GM18870 (cell line): ENCODE measurements around the gene COMMD6.
A peak's percentile ranks its signal among the peaks of the same experiment; 100 is the strongest.

Experiments used
- ATAC-seq: cut with Tn5 transposase; IDR thresholded peaks from one replicate; pipeline ENCODE4 v1.9.1; 2021; ENCODE audit warnings: moderate library complexity; ENCODE audit not compliant: unreplicated experiment

Gene COMMD6

DNA sequence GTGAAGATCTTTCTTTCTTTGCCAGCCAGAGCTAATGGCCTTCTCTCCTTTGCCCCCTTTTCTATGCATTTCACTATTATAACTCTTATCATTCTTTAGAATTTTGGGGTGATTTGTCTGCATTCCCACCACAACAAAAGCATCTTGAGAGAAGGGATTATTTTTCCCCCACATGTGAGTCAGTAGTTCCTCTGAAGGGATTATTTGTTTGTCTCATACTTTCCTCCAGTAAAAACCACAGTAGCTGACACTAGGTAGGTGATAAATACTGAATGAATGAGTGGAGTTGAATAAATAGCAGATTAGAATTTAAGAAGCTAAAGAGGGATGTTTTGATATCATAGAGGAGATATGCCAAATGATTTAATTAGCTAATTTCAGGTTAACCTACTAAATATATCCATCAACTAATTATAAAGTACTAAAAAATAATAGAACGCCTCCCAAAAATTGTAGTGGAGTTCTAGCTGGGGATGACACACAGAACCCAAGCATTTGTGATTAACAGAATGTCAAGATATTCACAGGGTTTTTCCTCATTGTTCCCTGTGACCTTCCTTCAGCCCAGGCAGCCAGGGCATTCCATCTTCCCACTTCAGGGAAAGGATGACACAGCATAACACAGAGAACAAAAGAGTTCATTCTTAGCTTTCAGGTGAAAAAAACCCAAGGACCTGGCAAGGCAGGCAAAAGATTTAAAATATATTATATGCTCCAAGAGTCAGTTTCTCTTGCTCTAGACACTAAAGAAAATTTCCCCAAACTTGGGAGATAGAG, 52.2 kb downstream of the COMMD6 start:
- ATAC-seq, result no peak

DNA sequence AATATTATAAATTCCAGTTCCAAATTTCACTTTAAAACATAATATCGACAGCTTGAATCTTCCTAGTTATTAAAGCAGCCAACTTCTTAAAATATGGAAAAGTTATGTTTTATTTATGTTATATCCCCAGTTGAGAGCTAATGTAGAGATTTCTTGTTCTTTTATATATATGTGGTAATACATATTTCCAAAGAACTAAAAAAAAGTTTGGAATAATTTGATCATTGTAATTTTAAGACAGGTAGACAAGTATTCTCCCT, 54.9 kb downstream of the COMMD6 start:
- no peak for ATAC-seq

DNA sequence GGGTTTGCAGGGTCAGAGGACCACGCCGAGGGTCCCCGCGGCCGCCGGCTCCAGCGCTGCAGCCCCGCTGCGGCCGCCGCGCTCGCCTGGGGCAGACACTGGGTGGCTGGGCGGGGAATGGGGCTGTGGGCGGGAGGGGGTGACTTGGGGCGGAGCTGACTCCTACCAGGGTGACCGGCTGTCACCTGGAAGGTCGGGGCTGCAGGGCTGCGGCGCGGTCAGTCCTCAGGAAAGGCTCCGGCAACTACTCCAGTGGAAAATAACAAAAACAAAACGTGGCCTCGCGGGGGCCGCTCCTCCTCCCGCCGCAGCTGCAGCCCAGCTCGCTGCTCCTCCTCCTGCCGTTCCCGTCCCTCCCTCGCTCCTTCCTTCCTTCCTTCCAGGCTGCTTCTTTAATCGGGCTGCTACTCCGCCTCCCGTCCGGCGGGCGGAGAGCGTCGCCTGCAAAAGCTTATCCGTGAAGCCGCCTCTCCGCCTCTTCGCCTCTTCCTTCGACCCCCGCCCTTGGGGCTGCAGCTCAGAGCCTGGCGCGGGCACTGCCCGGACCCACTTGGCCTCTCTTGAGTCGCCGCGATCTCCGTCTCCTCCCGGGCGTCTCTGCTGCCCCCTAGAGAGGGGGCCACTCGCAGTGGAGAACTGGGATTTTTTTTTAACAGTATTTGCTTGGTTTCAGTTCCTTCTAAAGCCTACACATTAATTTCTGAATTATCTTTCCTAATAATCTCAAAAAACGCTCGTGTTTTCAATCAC, 55.4 kb downstream of the COMMD6 start, which contains the start of gene TBC1D4:
Gene TBC1D4, minus strand, starts transcription at position 100 of the 750 bp plus-strand sequence. CDS start 402 bp downstream, outside the sequence.
- peak; percentile 72 for ATAC-seq

DNA sequence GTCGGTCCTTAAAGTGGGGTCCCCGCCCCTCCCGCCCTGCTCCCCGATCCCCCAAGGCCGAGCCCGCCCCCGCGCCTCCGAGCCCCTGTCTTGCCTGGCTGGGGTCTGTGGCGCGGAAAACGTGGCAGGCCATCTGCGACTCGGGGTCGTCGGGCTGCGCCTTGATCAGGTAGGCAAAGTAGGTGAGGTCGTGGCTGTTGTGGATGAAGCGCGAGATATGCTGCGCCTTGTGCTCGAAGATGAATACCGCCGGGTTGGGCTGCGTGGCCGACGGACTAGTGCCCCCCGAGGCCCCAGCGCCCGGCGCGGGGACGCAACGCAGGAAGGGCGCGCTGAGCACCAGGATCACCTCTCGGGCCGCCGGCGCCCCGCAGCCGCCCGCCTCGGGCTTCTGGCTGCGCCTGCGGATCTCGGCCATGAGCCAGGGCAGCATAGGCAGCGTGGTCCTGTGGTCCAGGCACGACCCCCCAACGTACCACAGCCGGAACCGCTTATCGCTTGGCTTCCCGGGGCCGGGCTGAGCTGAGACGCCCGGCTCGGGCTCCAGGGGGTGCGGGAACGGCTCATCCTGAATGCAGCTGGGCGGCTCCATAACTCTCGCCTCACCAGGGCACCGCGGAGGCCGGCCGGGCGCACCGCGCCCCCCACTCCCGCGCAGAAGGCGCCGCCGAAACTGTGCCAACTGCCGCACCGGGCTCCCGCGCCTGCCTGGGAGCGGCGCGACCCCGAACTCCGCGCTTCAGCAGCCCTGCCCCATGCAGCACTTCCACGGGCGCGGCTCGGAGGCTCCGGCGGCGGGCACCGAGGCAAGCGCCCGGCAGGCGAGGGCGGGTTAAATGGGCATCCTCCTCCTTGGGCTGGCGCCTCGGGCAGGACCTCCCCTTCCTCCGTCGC, 56.2 kb downstream of the COMMD6 start:
- peak; percentile 16 for ATAC-seq

DNA sequence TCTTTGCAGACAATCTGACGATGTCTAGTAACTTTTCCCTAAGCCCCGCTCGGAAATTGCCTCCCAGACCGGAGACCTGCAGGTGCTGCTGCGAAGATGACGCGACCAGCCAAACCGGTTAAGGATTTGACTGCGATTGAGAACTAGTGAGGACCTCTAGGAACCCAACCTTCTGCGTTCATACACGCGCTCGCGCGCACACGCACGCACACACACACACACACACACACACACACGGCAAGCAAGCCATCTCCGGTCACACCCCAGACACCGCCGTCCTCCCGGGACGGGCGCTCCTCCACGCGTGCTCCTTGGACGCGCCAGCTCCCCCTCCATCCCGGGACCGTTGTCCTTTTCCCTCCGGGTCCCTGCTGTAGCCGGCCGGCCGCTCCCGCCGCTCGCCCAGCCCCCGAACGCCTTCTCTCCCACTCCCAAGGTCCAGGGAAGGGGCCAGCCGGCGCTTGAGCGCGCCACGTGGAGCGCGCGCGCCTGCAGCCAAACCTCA, 56.9 kb downstream of the COMMD6 start:
- ATAC-seq, result no peak

DNA sequence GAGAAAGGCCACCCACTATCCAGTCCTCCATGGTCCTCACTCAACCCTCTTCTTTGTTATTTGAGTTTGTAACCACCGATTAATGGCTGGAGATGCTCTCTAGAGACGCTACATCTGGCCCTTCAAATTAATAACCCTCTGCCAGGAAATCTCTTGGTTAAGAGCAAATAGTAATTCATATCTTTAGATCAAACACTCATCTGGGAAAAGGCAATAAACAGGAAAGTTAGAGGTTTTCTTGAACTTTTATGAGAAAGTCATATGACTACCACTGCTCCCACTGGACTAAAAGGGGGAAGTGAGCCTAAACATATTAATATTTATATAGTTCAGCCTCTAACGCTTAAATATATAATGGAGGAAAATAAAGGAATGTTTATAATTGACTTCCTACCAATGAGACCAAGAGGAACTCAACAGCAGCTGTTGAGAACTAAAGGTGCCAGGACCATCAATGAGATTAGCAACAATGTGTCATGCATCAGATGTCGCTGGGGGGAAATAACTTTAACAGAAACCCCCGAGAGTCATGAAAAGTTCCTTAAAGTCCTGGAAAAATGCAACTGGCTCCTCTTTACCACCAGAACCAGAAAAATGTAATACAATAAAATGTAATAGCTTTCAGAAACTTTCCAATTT, 58.4 kb downstream of the COMMD6 start:
- ATAC-seq, result no peak

DNA sequence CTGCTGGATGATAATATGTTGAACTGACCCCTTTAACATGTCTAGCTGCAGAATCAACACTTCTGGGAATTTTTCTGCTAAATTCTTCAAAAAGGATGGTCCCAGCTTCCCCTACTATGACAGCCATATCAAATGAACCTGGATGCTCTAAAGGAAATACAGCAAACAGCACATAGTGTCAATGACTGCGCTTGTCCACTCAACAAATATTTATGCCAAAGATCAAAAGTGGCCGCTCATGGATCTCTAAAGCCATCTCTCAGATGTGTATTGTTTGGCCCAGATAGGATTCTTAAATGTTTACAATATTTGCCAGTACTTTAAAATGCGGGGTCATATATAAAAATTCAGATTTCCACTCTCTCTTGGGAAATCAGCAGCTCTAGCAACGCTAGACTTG, 59.0 kb downstream of the COMMD6 start:
- no peak for ATAC-seq
